DMS53 treated with DMSO at 0.1 percent for 48 hours (cell line): ENCODE measurements around the gene CNTNAP2.
A peak's percentile ranks its signal among the peaks of the same experiment; 100 is the strongest.

Experiments
- DNase-seq: peaks from one replicate; lab custom pipeline; 2025; ENCODE audit not compliant: unreplicated experiment; lab: John Stamatoyannopoulos, UW

The CNTNAP2 gene

DNA sequence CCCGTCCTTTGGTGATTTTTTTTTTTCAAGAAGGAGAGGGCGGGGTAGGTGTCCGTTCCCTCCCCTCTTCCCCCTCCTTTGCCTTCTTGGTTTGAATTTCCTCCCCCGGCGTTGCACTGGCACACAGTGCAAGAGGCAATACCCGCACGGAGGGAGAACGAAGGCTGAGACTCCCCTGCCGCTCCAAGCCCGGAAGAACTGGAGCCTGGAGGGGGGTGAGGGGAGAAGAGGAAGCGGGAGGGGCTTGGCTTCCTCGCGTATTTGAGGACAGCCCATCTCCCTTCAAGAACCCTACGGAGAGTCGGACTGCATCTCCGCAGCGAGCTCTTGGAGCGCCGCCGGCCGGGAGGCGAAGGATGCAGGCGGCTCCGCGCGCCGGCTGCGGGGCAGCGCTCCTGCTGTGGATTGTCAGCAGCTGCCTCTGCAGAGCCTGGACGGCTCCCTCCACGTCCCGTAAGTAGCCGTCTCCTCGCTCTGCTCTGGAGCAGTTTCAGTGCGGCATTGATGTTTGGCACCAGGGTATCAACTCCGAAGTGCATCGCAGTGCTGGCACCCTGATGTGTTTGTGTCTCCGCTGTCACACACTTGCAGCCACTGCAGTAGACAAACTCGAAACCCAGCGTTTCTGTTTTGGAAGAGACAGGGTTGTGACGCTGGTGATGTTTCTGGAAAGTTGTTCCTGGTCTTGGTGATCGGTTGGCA, at the start of gene CNTNAP2:
CNTNAP2 (plus strand) TSS at position 281 of the 702 bp plus-strand sequence; CDS start at position 357, 76 bp downstream.
- DNase-seq = peak; percentile 70

DNA sequence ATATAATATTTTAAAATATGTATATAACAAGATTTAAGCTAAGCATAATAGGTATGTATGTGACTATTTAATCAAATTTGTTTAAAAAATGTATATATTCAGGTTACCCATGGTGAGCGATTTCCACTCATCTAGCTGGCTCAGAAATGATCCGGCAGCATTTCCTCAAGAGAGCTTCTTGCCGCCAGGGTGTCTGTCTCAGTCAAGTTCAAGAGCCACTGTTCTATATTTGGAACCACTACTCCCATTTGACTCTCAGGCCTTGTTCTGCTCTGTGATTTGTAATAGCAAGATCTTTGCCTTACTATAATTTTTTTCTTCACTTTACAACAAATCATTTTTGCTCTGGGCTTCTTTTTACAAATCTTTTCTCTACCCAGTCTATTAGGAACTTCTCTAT, 48.7 kb upstream of the CNTNAP2 start:
- DNase-seq = no peak

DNA sequence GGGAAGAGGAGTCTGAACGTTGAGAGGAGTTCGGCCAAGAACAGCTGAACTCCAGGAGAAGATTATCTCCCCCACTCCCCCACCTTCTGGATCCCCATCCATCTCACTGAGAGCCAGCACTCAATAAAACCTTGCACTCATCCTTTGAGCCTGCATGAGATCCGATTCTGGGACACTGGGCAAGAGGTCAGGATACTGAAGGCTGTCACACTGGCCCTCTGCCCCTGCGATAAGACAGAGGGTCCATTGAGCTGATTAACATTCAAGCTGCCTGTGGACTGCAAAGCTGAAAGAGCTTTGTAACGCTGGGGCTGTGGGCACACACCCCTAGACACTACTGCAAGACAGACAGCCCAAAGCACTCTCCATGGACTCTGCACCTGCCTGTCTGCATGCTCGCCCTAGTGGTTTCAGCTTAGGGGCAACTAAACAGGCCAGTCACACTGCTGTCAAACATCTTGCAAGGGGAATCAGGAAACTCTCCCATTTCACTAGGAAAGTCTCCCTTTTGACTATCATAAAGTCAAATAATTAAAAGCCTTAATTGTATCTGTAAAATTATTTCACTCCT, 42.3 kb upstream of the CNTNAP2 start:
- no peak for DNase-seq

GRCh38 chr7:146076344-146076743, 40.3 kb upstream of the CNTNAP2 start:
- DNase-seq = no peak

DNA sequence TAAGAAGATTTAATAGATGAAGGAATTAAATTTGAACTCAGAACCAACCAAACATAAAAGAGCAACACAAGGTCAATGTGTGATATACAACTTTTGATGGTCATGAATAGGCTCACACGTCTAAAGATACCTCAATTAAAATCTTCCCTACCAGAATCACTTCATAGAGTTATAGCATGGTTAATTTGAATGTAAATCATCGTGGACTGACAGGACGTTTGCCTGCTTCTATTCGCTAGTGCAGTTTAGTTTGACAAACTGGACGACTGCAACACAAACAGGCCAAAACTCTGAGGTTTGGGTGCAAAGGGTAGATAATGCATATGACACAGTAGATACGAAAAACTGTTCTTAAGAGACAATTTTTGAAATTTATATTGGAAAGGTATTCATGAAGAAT, 32.5 kb upstream of the CNTNAP2 start:
- no peak for DNase-seq

DNA sequence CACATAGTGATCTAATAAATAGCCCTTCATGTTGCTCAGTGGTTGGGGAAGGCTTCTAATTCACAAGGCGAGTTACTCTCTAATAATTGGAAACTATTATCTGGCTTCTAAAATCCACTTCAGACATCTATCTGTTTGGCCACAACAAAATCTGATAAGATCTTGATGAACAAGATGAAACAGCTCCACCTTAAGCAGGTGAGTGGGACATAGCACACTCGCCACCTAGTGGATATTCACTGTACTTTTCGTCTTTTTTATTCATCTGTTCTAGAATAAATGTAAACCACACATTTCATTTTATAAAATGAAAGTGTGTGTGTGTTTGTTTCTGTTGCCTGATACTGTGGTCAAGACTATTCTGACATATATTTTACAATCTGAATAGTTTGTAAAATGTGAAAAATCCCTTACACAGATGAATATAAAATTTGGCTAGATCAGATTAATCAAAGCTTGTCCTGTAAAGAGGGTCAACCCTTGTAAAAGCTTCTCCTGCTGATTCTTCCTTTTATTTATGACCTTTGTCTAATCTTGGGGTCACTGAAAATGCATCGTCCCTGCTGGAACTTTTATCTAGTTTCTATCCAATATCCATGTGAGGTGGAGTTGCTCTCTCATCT, 26.5 kb upstream of the CNTNAP2 start:
- DNase-seq = peak; percentile 77

DNA sequence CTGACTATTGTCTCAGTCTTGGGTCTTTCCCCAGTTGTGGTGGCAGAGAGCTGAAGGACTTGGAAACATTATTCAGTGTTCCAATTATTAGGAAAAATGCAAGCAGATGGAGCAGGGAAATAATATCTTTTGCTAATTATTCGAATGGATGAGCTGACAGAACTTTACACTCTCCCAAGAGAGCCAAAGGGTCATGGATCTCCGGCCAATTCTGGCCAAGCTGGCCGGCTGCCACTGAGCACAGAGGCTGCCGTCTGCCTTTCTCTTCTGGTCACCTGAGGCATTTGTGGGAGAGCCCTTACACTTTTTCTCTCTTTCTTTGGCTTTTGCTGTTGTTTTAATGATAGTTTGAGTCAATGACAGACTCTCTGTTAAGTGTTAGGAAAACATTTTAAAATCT, 22.2 kb upstream of the CNTNAP2 start:
- no peak for DNase-seq

DNA sequence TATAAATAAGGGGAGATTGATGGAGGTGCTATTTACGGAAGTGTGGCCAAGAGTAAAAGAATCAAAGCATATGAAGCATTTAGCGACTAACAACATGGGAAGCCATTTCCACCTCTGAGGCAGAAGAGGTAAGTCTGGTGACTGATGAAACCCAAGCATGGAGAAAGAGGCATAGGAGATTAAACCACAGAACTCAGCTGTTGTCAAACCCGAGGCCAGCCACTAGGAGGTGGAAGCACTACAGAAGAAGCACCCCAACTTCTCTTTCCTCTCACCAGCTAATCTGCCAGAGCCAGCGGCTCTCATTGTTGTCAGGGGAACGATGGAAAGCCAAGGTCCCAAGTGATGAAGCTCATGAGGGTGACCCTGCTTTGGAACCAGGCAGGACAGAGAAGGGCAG, 19.6 kb upstream of the CNTNAP2 start:
- no peak for DNase-seq

GRCh38 chr7:146106319-146106718, 10.3 kb upstream of the CNTNAP2 start:
- no peak for DNase-seq

GRCh38 chr7:146112755-146113154, 3.8 kb upstream of the CNTNAP2 start:
- no peak for DNase-seq

DNA sequence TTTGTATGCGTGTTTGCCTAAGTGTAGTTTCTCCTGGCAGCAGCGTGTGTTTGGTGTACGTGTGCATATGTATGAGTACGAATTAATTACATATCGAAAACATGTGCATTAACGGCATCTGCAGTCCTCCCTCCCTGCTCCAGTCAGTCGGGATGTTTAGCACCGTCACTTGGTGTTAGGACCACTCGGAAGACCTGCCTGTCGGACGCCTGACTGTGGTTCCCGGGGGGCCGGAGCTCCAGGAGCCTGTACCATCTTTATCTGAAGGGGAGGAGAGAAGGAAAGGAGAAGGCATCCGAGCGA, 1.1 kb upstream of the CNTNAP2 start:
- DNase-seq = no peak

DNA sequence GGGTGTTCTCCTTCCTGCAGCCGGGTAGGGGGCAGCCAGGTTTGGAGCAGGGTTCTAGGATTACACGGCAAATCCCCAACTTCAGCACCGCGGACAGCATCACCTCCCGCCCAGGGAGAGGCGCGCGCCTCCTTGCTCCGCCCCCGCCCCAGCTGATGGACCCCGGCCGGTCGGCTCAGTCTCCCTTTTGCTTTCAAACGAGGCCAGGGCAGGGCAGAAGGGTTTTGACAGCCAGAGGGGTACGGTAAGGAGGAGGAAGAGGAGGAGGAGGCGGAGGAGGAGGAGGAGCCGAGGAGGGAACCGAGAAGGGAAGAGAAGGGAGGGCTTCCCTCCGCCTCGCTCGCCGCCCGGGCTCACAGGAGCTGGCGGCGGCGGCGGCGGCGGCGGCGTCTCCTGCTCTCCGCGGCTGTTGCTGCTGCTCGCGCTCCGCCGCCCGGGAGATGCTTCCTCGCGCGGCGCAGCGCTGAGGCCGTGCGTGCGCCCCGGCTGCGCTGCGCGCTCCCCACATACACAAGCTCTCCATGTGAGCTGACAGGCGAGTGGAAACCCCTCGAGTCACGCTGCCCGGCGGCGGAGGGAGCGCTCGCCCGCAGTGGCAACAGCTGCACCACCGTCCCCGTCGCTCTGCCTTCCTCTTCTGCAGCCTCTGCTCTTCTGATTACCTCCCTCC, 615 bp upstream of the CNTNAP2 start:
- peak; percentile 54 for DNase-seq

GRCh38 chr7:146117576-146117975, 975 bp downstream of the CNTNAP2 start:
- DNase-seq = no peak

DNA sequence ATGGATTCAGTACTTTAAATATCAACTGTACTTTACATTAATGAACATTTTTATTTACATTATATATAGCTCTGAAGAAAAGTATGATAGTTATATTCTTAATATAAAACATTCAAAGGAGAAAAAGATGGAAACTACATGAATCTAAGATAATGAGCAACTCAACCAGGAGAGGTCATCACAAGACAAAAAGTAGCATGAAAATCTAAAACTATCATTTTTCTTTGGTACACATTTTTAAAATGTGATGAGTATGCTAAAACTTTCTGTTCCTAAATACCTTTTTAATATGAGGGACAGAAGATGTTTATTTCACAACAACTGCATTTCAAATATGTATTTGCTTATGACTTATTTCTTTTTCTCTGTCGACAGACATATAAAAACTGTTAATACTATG, 2.4 kb downstream of the CNTNAP2 start:
- no peak for DNase-seq

- no peak for DNase-seq
Observed at GRCh38 chr7:146123715-146124114, 7.1 kb downstream of the CNTNAP2 start.

DNA sequence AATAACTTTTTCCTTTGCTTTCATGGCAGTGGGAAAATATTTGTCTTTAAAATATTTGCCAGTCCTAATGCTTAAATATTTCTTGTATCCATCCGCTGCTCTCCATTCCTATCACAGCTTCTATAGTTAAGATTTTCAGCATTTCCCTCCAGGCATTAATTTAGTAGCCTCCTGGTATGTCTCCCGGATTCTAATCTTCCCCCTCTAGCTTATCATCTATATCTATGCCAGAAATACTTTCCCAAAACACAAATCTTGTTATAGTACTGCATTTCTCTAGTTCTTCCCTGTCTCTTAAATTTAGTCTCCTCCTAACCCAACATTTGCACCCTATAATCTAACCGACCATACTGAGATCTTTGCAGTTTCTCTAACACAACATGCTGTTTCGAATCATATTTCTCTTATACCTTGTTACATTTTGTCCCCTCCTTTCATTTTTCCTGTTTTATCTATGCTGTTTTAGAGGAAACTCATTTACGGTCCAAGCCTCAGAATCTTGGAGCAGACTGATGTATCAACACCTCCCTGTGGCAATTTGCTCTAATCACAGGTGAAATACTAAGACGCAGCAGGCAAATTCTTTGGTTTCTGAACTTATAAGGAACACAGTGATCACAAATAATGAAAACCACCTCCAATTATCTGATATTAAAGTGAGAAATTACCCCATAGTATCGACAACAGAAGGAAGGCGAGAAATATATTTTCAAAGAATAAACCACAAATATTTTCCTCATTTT, 10.3 kb downstream of the CNTNAP2 start:
- DNase-seq = no peak

DNA sequence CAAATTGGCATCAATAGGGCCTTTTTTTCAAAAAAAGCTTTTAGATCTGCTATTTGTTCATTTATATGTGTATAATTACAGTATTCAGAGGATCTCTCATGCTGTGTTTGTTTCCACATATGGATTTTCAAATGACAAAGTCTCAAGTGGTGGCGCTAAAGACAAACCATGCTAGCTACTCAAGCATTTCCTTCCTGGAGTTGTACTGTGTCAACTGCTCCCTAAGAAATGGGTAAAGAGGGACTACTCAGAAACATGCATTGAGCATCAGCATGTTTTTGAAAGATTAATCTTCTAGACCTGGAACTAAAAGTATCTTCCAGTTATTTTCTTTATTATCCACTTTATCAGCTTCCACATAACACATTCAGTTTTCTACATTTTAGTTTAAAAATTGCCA, 12.7 kb downstream of the CNTNAP2 start:
- DNase-seq = peak; percentile 29

DNA sequence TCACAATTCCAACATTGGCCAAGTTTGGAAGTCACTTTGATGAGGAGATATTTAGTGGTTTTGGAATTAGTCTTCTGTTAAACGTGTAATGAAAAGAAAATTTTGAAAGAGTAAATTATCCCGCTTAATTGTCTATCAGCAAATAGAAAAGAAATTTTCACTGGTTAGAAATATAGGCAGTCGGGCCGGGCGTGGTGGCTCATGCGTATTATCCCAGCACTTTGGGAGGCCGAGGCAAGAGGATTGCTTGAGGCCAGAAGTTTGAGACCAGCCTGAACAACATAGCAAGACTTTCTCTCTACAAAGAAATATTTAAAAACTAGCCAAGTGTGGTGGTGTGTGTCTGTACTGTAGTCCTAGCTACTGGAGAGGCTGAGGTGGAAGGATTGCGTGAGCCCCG, 13.4 kb downstream of the CNTNAP2 start:
- no peak for DNase-seq

- no peak for DNase-seq
Observed at GRCh38 chr7:146131701-146132100, 15.1 kb downstream of the CNTNAP2 start.

- DNase-seq = peak; percentile 86
Observed at GRCh38 chr7:146136357-146136875, 19.8 kb downstream of the CNTNAP2 start.

DNA sequence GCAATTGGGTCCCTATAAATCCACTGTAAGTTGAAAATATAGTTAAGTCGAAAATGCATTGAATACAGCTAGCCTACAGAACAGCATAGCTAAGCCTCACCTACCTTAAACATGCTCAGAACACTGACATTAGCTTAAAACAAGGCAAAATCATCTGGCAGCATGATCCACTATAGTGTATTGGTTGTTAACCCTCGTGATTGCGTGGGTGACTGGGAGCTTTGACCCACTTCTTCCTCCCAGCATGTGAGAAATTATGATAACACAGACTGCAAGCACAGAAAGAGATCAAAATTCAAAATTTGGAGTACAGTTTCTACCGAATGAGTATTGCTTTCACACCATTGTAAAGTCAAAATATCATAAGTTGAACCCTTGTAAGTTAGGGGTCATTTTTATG, 22.3 kb downstream of the CNTNAP2 start:
- no peak for DNase-seq
